ENCODE results near the gene ZNF582.

- TF ChIP-seq TCF4 (CRISPR knock-in tag; IDR thresholded peaks at IDR 0.05; ENCODE audit: borderline replicate concordance) = no peak
- no peak for TF ChIP-seq TSHZ2 (CRISPR knock-in tag; IDR thresholded peaks at IDR 0.05)
Measured at GRCh38 chr19:56360841-56361240, 32.5 kb downstream of the ZNF582 start.
